Brain microvascular endothelial cell (primary cell): Measurements from ENCODE around the gene XRCC6.

Source experiments
- DNase-seq: peaks from one replicate; pipeline ENCODE4 v3.0.0-alpha.2; 2020
- H3K27ac ChIP-seq: fragments of 250-450 bp; sonication (Bioruptor Pico); 2 replicates; pipeline ENCODE4 v1.5.1; 2020; ENCODE audit warnings: mild to moderate bottlenecking, moderate library complexity
- H3K27me3 ChIP-seq: fragments of 250-450 bp; sonication (Bioruptor Pico); replicated peaks from 2 replicates; pipeline ENCODE4 v1.5.1; 2020; ENCODE audit warnings: mild to moderate bottlenecking
- H3K36me3 ChIP-seq: fragments of 250-450 bp; sonication (Bioruptor Pico); replicated peaks from 2 replicates; pipeline ENCODE4 v1.5.1; 2020; ENCODE audit warnings: mild to moderate bottlenecking
- H3K4me3 ChIP-seq: 2 replicates; pipeline ENCODE4 v1.5.1; 2011; ENCODE audit warnings: low read depth, mild to moderate bottlenecking, control low read depth, low read length, moderate library complexity
- CTCF ChIP-seq: IDR thresholded peaks from 2 replicates; pipeline ENCODE4 v1.5.1; 2011; ENCODE audit warnings: low read depth, mild to moderate bottlenecking, moderate library complexity, low read length, control low read depth, inconsistent platforms; ENCODE audit errors: missing control alignments
- in situ Hi-C: cut with HindIII; loops from 2 replicates; pipeline ENCODE4 v1.10.0; 2017; ENCODE audit warnings: low sequenced_read_pairs, low pct_ligation_motif_present

The XRCC6 gene

GRCh38 chr22:41638748-41639147 is 17.7 kb downstream of the XRCC6 start:
- peaks cover 69% of the 10 kb centered on the region for H3K36me3 ChIP-seq
- in situ Hi-C loops, result no loop called here
- H3K4me3 ChIP-seq, result no peak overlapping the region

GRCh38 chr22:41641854-41642253 is 20.8 kb downstream of the XRCC6 start:
- H3K4me3 ChIP-seq, result no peak overlapping the region
- no peak for TF ChIP-seq CTCF
- peaks cover 72% of the 10 kb centered on the region for H3K36me3 ChIP-seq
- no peak for DNase-seq
- in situ Hi-C loops, result no loop called here
- no peak overlapping the region for H3K27ac ChIP-seq
- no peaks in the 10 kb centered on the region for H3K27me3 ChIP-seq

More at GRCh38 chr22:41638748-41639147, 17.7 kb downstream of the XRCC6 start:
- DNase-seq, result no peak
- no peak overlapping the region for H3K27ac ChIP-seq
- H3K27me3 ChIP-seq, result no peaks in the 10 kb centered on the region
- TF ChIP-seq CTCF, result no peak

- Histone ChIP-seq H3K27ac (no peak overlapping the region), H3K36me3 (peaks cover 72% of the 10 kb centered on the region), H3K27me3 (no peaks in the 10 kb centered on the region), H3K4me3 (no peak overlapping the region)
- TF ChIP-seq CTCF, result no peak
- no peak for DNase-seq
- in situ Hi-C loops, result no loop called here
These were observed 21.4 kb downstream of the XRCC6 start for GRCh38 chr22:41642331-41643110.

- in situ Hi-C loops, result no loop called here
- Histone ChIP-seq H3K36me3 (peaks cover 74% of the 10 kb centered on the region), H3K4me3 (no peak overlapping the region), H3K27me3 (no peaks in the 10 kb centered on the region), H3K27ac (no peak overlapping the region)
- TF ChIP-seq CTCF, result no peak
- DNase-seq, result no peak
These were observed 26.7 kb downstream of the XRCC6 start for GRCh38 chr22:41647771-41648170.

- H3K4me3 ChIP-seq, result no peak overlapping the region
- in situ Hi-C loops, result no loop called here
- peaks cover 74% of the 10 kb centered on the region for H3K36me3 ChIP-seq
- H3K27me3 ChIP-seq, result no peaks in the 10 kb centered on the region
- DNase-seq, result no peak
- no peak for TF ChIP-seq CTCF
- H3K27ac ChIP-seq, result no peak overlapping the region
These were observed 27.3 kb downstream of the XRCC6 start for GRCh38 chr22:41648432-41648831.

GRCh38 chr22:41650229-41650628 is 29.1 kb downstream of the XRCC6 start:
- Histone ChIP-seq H3K4me3 (no peak overlapping the region), H3K27ac (no peak overlapping the region), H3K36me3 (peaks cover 81% of the 10 kb centered on the region), H3K27me3 (no peaks in the 10 kb centered on the region)
- no peak for DNase-seq
- no peak for TF ChIP-seq CTCF
- in situ Hi-C loops, result no loop called here
